Amygdala (tissue), 56 donors: Measurements from ENCODE around the gene JUN.

ENCODE experiments used
- DNase-seq, 56 donors: peaks; one replicate each; lab custom pipeline; 2025; lab: John Stamatoyannopoulos, UW

Gene JUN

GRCh38 chr1:58764294-58764978 is 19.4 kb downstream of the JUN start:
- no peak for DNase-seq

DNA sequence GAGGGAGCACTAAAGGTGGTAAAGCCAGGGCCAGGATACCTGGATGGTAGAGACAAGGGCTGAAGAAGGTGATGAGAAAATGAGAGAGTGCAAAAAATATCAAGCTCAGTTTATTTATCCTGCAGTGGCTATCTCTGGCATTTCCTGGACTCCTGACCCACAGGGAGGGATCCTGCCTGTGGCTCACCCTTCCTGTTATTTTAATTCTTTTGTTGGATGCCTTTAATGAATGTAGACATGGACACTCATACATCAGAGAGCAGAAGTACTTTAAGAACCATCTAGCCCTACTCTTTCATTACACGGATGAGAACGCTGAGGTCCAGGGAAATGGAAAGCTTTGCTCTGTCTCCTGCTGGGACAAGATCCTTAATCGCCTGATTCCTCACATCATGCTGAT is 20.6 kb downstream of the JUN start:
- DNase-seq = no peak

- no peak for DNase-seq
Observed at GRCh38 chr1:58762806-58763205, 21.0 kb downstream of the JUN start.

GRCh38 chr1:58755468-58755872 is 28.4 kb downstream of the JUN start:
- DNase-seq = peak in 18 of 56 donors; percentile 3 to 48 (median 16)

DNA sequence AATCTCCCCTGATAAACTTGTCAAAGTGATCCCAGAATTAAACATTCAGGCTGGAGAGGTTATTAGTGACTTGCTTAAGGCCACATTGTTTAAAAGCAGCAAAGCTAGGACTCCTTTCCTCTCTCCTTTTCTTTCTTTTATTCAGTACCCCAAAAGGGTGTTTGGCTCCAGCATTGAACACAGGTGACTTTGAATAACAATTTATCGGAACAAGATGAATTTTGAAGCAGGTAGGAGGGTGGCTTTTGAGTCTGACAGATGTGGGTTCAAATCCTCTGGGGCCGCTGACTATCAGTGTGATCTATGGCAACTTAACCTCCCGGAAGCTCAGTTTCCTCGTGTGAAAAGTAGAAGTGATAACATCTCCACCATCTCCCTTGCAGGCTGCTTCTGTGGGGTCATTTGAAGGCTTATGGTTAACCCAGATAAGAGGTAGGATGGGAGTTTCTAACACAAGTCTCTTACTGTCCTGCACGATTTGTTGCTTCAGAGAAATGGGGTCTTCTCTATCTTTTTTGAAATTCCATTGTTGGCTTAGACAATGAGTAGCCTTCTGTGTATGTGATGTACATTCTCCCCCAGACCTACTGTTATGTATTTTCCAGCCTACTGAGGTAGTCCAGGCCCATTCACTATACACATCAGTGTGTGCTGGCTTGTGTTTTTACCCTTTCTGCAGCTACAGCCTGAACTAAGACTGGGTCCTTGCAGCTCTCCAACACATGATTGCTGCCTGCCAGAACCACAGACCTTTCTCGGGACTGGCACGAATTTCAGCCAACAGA is 29.0 kb downstream of the JUN start:
- peak in 1 of 56 donors; percentile 13 for DNase-seq

GRCh38 chr1:58754073-58754613 is 29.7 kb downstream of the JUN start:
- DNase-seq = no peak

DNA sequence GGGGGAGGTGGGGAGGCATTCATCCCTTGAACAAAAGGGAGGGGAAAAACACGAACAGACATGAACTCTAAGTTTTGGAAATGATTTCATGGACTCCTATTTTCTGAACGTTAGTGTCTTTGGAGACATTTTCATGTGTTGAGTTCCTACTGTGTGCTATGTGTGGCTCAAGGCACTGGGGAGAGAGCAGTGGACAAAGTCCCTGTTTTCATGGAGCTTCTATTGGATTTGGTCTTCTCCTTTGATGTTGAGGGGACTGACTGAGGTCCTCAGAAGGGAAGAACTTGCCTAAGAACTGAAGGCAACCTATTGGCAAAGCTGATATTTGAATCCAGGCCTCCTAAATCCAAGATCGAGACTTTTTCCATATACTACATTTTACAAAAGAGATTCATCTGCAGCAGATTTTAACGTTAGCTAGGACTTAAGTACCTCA is 30.4 kb downstream of the JUN start:
- DNase-seq = no peak

- DNase-seq = no peak
Observed at GRCh38 chr1:58749646-58750045, 34.2 kb downstream of the JUN start.

DNA sequence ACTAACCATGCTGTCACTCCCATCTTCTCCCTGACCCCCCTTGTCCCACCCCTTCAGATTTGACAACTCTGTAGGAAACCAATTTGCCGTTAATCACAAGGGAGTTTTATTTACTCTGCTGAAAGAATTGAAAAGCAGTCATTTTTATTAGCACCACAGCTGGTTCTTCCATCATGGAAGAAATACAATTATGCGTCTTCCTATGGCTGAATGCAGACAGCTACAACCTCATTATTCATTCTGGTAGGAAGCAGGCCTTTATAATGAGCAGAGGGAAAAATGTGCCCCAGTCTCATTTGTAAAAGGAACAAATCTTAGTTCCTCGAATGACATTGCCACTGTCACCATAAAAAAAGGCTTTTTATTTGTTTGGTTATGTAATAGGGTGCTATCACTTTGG is 35.2 kb downstream of the JUN start:
- no peak for DNase-seq

- DNase-seq = no peak
Observed at GRCh38 chr1:58746757-58747156, 37.1 kb downstream of the JUN start.

DNA sequence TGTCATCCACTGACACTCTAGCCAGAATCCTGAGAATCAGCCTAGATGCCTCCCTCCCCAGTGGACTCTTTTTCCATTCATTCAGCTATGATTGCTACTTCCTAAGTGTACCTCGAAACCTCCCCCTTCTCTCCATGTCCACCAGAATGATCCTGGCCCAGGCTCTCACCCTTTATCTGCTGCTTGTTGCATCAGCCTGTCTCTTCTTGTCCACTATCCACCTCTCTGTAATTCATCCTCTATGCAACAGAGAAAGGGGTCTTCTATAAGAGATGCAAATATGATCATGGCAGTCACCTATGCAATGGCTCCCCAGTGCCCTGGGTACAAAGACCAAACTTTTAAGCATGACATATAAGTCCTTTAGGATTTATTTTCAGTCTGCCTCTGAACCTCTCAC is 37.7 kb downstream of the JUN start:
- DNase-seq = no peak

DNA sequence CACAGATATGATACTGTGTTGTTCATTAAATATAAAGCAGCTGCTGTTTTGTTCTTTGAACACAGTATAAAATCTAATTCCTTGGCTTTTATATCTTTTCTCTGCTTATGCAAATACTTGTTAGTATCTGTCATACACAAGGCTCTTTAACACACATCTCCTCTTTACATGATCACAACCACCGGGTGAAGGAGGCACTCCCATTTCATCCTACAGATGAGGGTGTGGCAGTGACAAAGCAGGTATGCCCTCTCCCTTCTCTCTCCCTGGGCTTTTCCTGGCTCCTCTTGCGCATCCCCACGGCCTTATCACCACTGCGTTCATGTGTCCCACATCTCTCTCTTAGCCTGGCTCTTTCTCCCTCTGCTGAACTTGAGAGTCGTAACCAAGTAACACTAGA is 38.2 kb downstream of the JUN start:
- DNase-seq = no peak

GRCh38 chr1:58745117-58745516 is 38.7 kb downstream of the JUN start:
- no peak for DNase-seq

DNA sequence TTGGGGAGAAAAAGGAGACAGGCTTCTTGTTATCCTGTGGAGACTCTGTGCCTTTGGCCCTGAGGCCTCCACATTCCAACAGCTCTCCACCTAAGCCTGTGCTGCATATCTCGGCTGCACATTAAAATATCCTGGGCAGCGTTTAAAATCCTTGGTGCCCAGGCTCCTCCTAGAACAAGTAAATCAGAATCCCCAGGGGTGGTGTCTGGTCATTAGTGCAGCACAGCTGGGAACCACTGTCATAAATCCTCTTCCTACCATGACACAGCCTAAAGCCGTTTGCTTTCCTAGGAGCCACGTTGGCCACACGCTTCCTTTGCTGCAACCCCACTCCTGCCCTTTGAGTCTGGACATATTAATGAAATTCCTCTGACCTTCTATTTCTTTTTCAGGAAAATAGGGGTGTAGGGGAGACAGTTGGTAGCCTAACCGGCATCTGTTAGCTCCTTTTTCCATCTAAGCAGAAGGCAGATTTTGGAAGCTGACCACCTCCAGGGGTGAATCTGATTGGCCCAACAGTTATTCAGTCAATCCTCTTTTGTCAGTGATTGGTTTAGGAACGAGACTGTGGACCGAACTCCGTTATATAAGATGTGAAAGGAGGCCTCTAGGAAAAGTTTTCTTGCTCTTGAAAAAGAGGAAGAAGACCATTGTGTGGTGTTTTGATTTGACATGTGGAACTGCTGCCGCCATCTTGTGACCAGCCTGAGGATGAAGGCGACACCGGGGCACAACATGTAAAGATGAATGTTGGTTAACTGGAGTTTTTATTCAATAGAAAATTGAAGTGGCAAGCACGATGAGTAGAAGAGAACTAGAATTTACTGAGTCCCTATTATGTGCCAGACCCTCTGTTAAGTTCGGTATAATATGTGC is 41.9 kb downstream of the JUN start:
- no peak for DNase-seq

- peak in 2 of 56 donors; percentile 26 to 44 for DNase-seq
Observed at GRCh38 chr1:58739856-58740466, 43.9 kb downstream of the JUN start.

DNA sequence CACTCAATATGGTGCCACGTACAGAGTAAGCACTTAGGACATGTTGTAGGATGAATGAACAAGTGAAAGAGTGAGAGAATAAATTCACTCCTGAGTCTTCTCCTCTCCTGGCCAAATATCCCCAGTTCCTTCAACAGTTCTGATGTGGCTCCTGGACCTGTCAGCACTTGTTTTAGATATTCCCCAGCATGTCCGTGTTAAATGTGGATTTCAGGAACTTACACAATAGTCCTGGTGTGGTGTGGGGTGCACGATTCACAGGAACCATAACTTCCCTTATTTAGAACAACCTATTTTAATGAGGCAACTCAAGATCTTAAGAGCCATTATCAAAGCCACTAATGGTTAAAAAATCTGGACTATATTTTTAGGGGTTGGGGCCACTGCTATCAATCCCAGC is 45.0 kb downstream of the JUN start:
- no peak for DNase-seq

DNA sequence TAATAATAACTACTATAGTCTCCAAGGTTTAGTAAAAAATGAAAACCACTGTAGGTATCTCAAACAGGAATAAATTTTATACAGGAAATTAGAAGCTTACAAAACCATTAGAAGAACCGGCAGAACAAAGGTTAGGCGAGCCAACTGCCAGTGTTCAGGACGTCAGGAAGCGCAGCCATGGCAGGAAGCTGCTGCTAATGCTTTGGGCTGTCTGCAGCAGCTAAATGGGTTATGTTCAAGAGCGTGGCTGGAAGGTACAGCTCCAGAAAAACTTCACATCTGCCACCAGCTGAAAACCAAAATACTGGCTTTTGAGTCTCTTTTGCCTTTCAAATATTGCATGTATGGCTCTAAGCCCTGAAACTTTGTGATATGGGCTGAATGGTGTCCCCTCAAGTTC is 48.3 kb downstream of the JUN start:
- DNase-seq = no peak

DNA sequence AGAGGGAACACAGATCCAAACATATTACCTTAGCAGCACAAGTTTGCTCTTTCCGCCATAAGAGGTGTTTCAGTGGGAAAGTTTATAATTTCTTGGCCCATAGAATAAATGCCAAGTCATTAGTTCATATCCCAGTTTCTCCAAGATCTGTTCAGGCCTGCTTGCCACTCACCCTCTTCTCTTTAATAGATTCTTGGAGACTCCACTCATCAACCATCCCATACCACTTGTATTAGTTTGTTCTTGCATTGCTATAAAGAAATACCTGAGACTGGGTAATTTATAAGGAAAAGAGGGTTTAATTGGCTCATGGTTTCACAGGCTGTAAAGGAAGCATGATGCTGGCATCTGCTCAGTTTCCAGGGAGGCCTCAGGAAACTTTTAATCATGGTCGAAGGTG is 49.2 kb downstream of the JUN start:
- DNase-seq = no peak

DNA sequence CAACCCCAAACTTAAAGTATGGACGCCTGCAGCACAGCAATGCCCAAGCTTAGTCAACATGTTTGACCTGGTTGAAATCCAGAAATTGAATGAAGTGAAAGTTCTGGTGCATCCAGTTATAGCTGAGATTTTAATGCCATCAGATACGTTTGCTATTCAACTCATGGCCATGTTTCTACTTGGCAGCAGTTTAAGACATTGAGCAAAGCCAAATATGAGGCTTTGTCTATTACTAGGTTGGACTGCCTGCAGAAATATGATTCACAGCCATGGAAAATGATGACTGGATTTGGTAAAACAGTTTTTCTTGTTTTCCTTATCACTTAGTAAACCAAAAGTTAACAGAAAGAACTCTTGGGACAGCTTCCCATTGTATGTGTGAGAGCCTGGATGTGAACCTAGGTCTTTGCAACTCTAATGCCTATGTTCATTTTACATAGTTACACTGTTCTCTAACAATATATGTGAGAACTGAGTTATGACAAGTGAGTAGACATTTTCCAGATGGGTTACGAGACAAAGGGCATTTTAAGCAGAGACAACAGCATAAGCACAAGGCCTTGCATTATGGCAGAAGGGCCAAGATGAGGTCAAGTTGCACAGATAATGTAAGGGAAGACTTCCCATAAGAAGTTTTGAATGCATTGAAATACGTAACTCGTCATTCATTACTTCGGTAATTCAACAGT is 51.6 kb downstream of the JUN start:
- no peak for DNase-seq
